HUES6 (cell line): ENCODE results near the gene NKD1.
"Not testable (repeated sequence)": the region's sequence is repeated elsewhere in the genome, so short reads cannot be mapped to it uniquely, and the experiment has no call there.

ENCODE experiments used
- H3K27ac ChIP-seq: 2 replicates; pipeline ENCODE4 v1.7.0; 2013; ENCODE audit warnings: low read depth, mild to moderate bottlenecking, low read length, inconsistent platforms
- H3K27me3 ChIP-seq: 2 replicates; pipeline ENCODE4 v1.6.1; 2013; ENCODE audit warnings: low read length; ENCODE audit not compliant: control insufficient read depth, insufficient read depth
- H3K36me3 ChIP-seq: 2 replicates; pipeline ENCODE4 v1.6.1; 2013; ENCODE audit warnings: low read length; ENCODE audit not compliant: control insufficient read depth, insufficient read depth
- H3K4me1 ChIP-seq: 2 replicates; pipeline ENCODE4 v1.6.1; 2013; ENCODE audit warnings: low read length; ENCODE audit not compliant: control insufficient read depth, insufficient read depth
- H3K4me3 ChIP-seq: 2 replicates; pipeline ENCODE4 v1.5.1; 2013; ENCODE audit warnings: low read depth, low read length
- H3K9ac ChIP-seq: one replicate; pipeline ENCODE4 v1.6.1; 2013; ENCODE audit warnings: mild to moderate bottlenecking, low read length
- H3K9me3 ChIP-seq: 2 replicates; pipeline ENCODE4 v1.6.1; 2013; ENCODE audit warnings: low read depth, low read length; ENCODE audit not compliant: control insufficient read depth, insufficient read depth

Gene NKD1, protein sequence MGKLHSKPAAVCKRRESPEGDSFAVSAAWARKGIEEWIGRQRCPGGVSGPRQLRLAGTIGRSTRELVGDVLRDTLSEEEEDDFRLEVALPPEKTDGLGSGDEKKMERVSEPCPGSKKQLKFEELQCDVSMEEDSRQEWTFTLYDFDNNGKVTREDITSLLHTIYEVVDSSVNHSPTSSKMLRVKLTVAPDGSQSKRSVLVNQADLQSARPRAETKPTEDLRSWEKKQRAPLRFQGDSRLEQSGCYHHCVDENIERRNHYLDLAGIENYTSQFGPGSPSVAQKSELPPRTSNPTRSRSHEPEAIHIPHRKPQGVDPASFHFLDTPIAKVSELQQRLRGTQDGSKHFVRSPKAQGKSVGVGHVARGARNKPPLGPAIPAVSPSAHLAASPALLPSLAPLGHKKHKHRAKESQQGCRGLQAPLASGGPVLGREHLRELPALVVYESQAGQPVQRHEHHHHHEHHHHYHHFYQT

DNA sequence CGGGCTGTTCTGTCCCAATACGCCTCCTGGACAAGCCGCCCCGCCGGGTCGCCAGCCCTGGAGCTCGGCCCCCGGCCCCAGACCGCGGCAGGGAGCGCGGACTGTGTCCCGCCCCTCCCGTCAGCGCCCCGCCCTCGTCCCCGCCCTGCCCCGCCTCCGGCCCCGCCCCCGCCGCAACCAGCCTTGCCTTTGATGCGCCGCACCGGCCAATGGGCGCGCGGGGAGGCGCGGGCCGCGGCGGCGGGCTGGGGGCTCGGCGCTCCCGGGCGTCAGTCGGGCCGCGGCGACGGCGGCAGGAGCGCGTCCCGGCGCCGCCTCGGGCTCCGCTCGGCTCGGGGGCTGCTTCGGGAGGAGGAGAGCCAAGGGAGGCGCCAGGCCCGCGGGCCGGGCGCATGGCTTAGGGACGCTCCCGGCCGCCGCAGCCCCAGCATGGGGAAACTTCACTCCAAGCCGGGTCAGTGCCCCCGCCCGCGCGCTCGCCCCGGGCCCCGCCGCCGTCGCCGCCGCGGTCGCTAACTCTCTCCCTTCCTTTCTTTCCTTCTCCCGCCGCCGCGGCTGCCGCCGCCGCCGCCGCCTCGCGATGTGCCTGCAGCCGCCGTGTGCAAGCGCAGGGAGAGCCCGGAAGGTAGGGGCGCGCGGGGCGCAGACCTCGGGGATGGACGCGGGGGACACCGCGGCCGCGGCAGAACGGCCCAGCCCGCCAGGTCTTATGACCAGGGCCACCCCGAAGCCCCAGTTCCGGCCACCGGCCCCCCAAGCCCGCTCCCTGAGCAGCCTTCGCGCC, at the start of gene NKD1:
Gene NKD1 (plus strand): TSS at position 272 of the 784 bp plus-strand sequence. CDS start 158 bp downstream, at position 430.
- peak within 1 kb of the TSS; percentile 88 for H3K4me3 ChIP-seq

DNA sequence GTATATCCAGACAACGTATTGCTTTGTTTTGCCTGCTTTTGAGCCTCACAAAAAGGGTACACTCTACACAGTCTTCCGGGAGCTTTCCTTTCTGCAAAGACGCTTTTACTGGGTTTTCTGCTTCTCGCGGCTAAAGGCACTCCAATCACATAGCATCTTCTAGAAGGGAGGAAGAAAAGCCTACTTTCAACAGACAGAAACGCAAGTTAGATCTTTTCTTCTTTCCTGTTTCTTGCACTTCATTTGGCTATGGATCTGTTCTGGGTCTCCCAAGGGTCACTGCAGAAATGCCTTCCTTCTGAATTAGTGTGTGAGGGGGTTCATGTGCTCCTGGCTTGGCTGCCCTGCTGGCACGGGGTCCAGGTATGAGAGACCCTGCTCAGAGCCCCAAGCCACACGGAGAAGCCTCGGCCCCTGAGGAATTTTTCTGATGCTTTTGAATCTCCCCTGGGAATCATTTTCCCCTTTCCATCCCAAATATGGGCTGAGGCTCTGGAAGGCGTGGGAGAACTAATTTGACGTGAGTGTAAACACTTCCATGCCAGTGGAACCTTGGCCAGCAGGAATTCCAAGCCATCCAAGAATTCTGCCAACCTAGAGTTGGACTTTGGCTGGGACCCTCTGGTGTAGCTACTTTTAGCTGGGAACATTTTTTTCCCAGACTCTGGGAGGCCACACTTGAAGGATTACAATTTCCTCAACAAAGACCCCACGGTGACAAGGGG, 49.6 kb upstream of the NKD1 start:
- Histone ChIP-seq H3K27ac (no peak overlapping the region), H3K4me1 (peaks cover 5% of the 10 kb centered on the region; the same call in 1 of the 2 replicates), H3K9me3 (no peaks in the 10 kb centered on the region), H3K36me3 (no peaks in the 10 kb centered on the region), H3K4me3 (no peak overlapping the region), H3K27me3 (no peaks in the 10 kb centered on the region), H3K9ac (no peak overlapping the region)

More for the DNA sequence above, at the start of gene NKD1:
- peak within 1 kb of the TSS; percentile 69; the same call in 1 of the 2 replicates for H3K27ac ChIP-seq
- peaks cover 33% of the 10 kb centered on the region for H3K27me3 ChIP-seq
- H3K9ac ChIP-seq, result peak within 1 kb of the TSS; percentile 86
- peaks cover 5% of the 10 kb centered on the region; the same call in 1 of the 2 replicates for H3K36me3 ChIP-seq
- no peaks in the 10 kb centered on the region for H3K9me3 ChIP-seq
- H3K4me1 ChIP-seq, result peaks cover 12% of the 10 kb centered on the region; the same call in 1 of the 2 replicates

DNA sequence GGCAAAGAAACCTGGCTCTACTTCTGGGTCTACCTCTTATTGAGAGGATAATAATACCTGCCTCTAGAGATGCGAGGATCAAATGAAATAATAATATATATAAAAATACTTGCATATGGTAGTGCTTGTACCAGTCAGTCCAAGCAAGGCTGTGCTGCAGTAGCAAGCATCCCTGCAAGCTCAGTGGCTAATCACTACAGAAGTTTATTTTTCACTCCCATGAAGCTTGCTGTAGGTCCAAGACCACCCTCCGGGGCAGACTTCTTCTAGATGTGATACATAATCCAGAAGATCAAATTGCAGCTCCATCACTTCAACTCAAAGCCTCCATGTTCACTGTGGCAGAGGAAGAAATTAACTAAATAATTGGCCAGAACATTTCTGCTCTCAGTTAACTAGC, 48.9 kb upstream of the NKD1 start:
- Histone ChIP-seq H3K27me3 (no peaks in the 10 kb centered on the region), H3K27ac (no peak overlapping the region), H3K9me3 (no peaks in the 10 kb centered on the region), H3K4me3 (no peak overlapping the region), H3K4me1 (peaks cover 5% of the 10 kb centered on the region; the same call in 1 of the 2 replicates), H3K9ac (no peak overlapping the region), H3K36me3 (no peaks in the 10 kb centered on the region)

DNA sequence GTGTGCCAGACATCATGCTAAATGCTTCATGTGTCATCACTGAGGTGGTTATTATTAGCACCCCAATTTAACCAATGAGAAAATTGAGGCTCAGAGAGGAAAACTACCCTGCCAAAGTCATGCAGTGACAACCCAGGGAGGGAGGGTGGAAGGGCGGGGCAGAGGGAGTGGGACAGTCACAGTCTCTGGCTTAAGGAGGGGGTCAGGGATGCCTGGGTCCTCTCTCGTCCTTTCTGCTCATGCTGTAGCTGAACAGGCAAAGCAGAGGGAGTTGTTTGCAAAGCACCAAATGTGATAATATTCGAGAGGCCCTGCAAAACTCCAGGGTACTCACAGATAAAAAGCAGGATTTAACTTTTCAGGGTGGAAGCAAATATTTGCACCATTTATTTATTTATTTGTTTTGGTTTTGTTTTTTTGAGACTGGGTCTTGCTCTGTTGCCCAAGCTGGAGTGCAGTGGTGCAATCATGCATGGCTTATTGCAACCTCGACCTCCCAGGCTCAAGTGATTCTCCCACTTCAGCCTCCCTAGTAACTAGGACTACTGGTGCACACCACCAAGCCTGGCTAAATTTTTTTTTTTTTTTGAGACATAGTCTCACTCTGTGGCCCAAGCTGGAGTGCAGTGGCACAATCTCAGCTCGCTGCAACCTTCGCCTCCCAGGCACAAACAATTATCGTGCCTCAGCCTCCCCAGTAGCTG, 47.9 kb upstream of the NKD1 start:
- H3K27me3 ChIP-seq, result no peaks in the 10 kb centered on the region
- no peak overlapping the region for H3K9ac ChIP-seq
- H3K4me1 ChIP-seq, result peaks cover 6% of the 10 kb centered on the region; the same call in 1 of the 2 replicates
- H3K9me3 ChIP-seq, result no peaks in the 10 kb centered on the region
- no peak overlapping the region for H3K4me3 ChIP-seq
- no peak overlapping the region for H3K27ac ChIP-seq
- no peaks in the 10 kb centered on the region for H3K36me3 ChIP-seq

DNA sequence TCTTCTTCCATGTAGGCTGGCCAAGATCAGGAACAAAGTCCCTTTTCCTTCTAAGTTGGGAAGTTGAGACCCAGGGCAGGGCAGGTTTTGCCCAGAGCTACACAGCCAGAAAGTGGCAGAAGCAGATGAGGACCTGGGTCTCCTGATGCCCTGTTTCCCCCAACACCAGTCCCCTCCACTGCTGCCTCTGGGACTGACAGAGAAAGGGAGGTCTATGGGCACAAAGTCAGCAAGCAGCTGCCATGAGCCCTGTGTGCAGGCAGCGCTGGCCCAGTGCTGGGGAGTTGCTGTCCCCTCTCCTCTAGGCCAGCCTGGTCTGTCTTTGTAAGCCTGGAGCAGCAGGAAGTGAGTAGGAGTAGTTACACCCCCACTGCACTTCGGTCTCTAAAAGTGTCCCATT, 46.9 kb upstream of the NKD1 start:
- peaks cover 13% of the 10 kb centered on the region for H3K4me1 ChIP-seq
- H3K9ac ChIP-seq, result no peak overlapping the region
- H3K9me3 ChIP-seq, result no peaks in the 10 kb centered on the region
- H3K27me3 ChIP-seq, result no peaks in the 10 kb centered on the region
- H3K36me3 ChIP-seq, result no peaks in the 10 kb centered on the region
- no peak overlapping the region for H3K4me3 ChIP-seq
- no peak overlapping the region for H3K27ac ChIP-seq

DNA sequence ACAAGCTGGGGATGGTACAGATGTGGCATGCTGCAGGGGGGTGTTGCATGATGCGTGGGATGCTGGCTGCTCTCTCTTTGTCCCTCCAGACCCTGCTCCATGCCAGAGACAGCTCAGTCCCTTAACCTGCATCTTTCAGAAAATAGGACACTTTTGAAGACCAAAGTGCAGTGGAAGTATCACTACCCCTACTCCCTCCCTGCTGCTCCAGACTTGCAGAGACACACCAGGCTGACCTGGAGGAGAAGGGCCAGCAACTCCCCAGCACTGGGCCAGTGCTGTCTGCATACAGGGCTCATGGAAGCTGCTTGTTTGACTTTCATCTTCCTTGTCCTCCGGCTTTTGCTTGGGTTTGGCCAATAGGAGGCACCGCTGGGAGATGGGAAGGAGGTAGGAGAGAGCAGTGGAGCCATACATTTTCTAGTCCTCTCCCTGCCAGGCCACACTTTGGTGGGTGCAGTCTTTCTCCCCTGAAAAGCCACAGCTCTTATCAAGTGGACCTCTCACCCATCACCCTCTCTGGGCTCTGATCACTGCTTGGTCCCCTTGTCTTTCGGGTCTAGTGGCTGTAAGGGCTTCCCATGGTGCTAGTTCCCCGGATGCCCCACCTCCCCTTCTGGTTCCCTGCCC, 46.1 kb upstream of the NKD1 start:
- H3K9ac ChIP-seq, result no peak overlapping the region
- peaks cover 14% of the 10 kb centered on the region for H3K4me1 ChIP-seq
- no peaks in the 10 kb centered on the region for H3K9me3 ChIP-seq
- no peak overlapping the region for H3K27ac ChIP-seq
- no peaks in the 10 kb centered on the region for H3K36me3 ChIP-seq
- H3K27me3 ChIP-seq, result no peaks in the 10 kb centered on the region
- H3K4me3 ChIP-seq, result no peak overlapping the region

DNA sequence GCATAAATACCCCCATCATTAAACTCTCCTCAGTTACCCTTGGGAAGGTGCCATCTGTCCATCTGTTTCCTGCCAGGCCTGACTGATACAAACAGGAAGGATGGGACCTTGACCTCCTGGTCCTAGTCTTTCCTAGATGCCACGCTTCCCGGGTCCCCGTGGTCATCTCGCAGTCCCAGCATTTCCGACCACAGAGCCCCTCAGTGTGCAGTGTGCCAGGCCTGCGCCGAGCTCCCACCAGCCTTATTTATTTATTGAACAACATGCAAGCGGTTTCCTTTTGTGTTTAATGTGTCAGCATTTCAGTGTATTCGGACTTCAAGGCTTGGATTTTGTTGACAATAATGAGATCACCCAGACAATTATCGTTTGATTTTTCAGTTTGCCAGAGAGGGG, 45.6 kb upstream of the NKD1 start:
- H3K4me3 ChIP-seq, result no peak overlapping the region
- H3K27me3 ChIP-seq, result no peaks in the 10 kb centered on the region
- no peaks in the 10 kb centered on the region for H3K36me3 ChIP-seq
- peaks cover 14% of the 10 kb centered on the region for H3K4me1 ChIP-seq
- no peak overlapping the region for H3K27ac ChIP-seq
- no peaks in the 10 kb centered on the region for H3K9me3 ChIP-seq
- H3K9ac ChIP-seq, result no peak overlapping the region

DNA sequence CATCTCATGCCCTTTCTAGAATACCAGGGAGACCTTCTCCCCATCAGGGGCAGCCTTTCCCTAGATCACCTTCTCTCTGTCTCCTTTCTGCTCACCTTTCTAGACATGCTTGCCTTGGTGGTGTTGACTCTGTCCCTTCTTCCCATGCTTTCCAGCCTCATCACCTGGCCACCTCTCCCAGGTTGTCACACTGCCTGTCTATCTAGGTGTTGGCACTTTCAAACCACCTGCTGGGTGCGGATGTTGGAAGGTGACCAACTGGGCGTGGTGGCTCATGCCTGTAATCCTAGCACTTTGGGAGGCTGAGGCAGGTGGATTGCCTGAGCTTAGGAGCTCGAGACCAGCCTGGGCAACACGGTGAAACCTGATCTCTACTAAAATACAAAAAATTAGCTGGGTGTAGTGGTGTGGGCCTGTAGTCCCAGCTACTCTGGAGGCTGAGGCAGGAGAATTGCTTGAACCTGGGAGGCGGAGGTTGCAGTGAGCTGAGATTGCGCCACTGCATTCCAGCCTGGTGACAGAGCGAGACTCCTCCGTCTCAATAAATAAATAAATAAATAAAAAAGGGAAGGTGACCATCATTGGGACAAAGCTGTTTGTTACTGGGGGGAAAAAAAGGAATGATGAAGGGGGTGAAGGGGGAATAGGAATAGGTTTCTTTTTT, 44.2 kb upstream of the NKD1 start:
- not testable (repeated sequence) for H3K27me3 ChIP-seq, H3K27ac ChIP-seq, H3K9ac ChIP-seq, H3K9me3 ChIP-seq, H3K36me3 ChIP-seq, H3K4me3 ChIP-seq
- H3K4me1 ChIP-seq, result peaks cover 14% of the 10 kb centered on the region

DNA sequence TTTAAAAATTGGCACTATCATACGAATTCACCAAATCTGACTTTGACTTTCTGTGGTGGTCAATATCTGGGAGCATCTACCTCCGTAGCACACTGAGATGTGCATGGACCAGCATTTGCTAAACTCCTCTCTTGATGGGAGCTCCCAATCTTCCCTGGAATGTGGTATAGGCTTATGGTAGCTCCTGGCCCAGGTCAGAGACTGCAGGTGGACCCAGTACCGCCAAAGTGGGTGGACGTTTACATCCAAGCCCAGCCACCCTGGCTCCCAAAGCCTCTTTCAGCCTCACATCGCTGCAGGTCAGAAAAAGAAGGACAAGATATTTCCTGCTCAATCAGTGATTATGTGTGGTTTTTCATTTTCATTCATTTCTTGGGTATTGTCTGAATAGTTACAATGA, 43.1 kb upstream of the NKD1 start:
- H3K4me3 ChIP-seq, result no peak overlapping the region
- H3K27ac ChIP-seq, result no peak overlapping the region
- no peak overlapping the region for H3K9ac ChIP-seq
- H3K36me3 ChIP-seq, result no peaks in the 10 kb centered on the region
- H3K27me3 ChIP-seq, result no peaks in the 10 kb centered on the region
- H3K9me3 ChIP-seq, result no peaks in the 10 kb centered on the region
- peaks cover 14% of the 10 kb centered on the region for H3K4me1 ChIP-seq
